ENCODE data around the gene OR56A4.

GRCh38 chr11:6055569-6055968, 48.8 kb upstream of the OR56A4 start:
- TF ChIP-seq POLR2A (IDR thresholded peaks at IDR 0.05) (no peak), CTCF (IDR thresholded peaks at IDR 0.05) (no peak)

All from thyroid gland (tissue), 4 donors.